ENCODE measurements around the gene LIN54. TPM values are rescaled to one million over a fixed set of nuclear protein-coding genes. Genes with fewer than 3 reads are reported as not detected.

The LIN54 gene
- total and polyA plus RNA-seq, 2 of the 13 experiments (the other 11 are each of a cell fraction or from before 2014, with no cell fraction given) = 25.2 to 32.9 TPM

DNA sequence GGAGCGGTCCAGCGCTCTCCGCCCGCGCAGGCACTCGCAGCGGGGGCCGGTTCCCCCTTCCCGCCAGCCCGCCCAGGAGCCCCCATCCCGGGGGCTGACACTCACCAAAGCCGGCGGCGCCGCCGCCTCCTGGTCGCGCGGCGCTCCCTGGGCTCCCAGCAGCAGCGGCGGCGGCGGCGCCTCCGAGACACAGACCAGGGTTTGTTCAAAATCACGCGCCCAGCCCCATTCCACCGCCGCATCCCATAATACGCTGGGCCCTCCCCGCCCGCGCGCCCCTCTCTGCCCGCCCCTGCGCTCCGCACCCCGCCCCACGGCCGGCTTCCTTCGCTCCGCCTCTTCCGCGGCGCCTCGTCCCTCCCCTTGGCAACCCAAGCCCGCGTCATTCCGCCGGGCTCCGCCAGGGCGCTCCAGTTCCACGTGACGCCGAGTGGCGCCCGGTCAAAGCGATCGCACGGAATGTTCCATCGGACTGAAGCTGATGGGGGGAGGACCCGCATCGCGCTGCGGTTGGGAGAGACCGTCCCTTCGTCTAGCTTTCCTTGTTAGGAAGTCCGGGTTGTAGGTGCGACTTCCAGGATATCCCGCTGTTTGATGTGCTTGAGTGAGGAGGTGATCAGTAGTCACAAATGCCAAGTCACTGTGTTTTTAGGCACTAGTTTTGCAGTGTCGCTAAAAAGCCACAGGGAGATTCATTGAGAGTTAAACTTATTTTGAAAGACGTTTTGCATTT lies 2.2 kb upstream of the LIN54 start (continued):
- TF ChIP-seq ZNF841 (CRISPR knock-in tag; IDR thresholded peaks at IDR 0.05; ENCODE audit: borderline replicate concordance) (no peak), ATF6 (CRISPR knock-in tag; conservative IDR thresholded peaks at IDR 0.05) (no peak), REPIN1 (CRISPR knock-in tag; IDR thresholded peaks at IDR 0.05; ENCODE audit: borderline replicate concordance, low read depth) (peak; percentile 94), ZNF263 (CRISPR knock-in tag; IDR thresholded peaks at IDR 0.05) (peak; percentile 16; the same call in 1 of the 2 replicates), KAT2B (IDR thresholded peaks at IDR 0.05; ENCODE audit: borderline replicate concordance, low read depth, low read length) (no peak), SAFB2 (CRISPR knock-in tag; IDR thresholded peaks at IDR 0.05; ENCODE audit: borderline replicate concordance, low read depth) (no peak; the same call in 1 of the 2 replicates), TRIM24 (CRISPR knock-in tag; IDR thresholded peaks at IDR 0.05) (no peak), ZNF564 (CRISPR knock-in tag; IDR thresholded peaks at IDR 0.05) (0 out of 2 replicates have a peak, but pooled peaks have one; percentile 28), ARHGAP35 (CRISPR knock-in tag; IDR thresholded peaks at IDR 0.05; ENCODE audit: borderline replicate concordance) (0 out of 2 replicates have a peak, but pooled peaks have one; percentile 41), ZNF549 (CRISPR knock-in tag; IDR thresholded peaks at IDR 0.05) (no peak), SMYD3 (CRISPR knock-in tag; IDR thresholded peaks at IDR 0.05) (0 out of 2 replicates have a peak, but pooled peaks have one; percentile 50), YEATS4 (CRISPR knock-in tag; IDR thresholded peaks at IDR 0.05; ENCODE audit: borderline replicate concordance) (peak; percentile 94), ZBTB25 (CRISPR knock-in tag; IDR thresholded peaks at IDR 0.05) (peak; percentile 91), GZF1 (CRISPR knock-in tag; IDR thresholded peaks at IDR 0.05) (no peak), ZNF12 (CRISPR knock-in tag; IDR thresholded peaks at IDR 0.05) (no peak; the same call in 1 of the 2 replicates), ZNF432 (CRISPR knock-in tag; IDR thresholded peaks at IDR 0.05; ENCODE audit: borderline replicate concordance) (no peak)
- TF ChIP-seq, protein P1, sequence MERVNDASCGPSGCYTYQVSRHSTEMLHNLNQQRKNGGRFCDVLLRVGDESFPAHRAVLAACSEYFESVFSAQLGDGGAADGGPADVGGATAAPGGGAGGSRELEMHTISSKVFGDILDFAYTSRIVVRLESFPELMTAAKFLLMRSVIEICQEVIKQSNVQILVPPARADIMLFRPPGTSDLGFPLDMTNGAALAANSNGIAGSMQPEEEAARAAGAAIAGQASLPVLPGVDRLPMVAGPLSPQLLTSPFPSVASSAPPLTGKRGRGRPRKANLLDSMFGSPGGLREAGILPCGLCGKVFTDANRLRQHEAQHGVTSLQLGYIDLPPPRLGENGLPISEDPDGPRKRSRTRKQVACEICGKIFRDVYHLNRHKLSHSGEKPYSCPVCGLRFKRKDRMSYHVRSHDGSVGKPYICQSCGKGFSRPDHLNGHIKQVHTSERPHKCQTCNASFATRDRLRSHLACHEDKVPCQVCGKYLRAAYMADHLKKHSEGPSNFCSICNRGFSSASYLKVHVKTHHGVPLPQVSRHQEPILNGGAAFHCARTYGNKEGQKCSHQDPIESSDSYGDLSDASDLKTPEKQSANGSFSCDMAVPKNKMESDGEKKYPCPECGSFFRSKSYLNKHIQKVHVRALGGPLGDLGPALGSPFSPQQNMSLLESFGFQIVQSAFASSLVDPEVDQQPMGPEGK (CRISPR knock-in tag; IDR thresholded peaks at IDR 0.05) = peak; percentile 76
- TF ChIP-seq, protein P2, sequence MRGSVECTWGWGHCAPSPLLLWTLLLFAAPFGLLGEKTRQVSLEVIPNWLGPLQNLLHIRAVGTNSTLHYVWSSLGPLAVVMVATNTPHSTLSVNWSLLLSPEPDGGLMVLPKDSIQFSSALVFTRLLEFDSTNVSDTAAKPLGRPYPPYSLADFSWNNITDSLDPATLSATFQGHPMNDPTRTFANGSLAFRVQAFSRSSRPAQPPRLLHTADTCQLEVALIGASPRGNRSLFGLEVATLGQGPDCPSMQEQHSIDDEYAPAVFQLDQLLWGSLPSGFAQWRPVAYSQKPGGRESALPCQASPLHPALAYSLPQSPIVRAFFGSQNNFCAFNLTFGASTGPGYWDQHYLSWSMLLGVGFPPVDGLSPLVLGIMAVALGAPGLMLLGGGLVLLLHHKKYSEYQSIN (CRISPR knock-in tag; IDR thresholded peaks at IDR 0.05; ENCODE audit: borderline replicate concordance) = no peak
- TF ChIP-seq, protein P3, sequence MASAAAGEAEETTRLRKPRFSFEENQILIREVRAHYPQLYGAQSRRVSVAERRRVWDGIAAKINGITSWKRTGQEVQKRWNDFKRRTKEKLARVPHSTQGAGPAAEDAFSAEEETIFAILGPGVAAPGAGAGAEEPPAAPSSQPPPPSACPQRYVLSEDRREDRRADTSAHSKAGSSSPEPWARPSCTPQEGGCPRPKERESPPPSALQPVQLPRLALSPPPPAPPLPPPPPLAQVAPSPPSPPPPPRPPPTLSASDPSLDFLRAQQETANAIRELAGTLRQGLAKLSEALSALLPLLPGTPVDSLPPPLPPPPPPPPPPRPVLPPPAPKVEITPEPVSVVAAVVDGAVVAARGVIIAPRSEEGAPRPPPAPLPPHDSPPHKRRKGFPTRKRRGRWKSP (CRISPR knock-in tag; IDR thresholded peaks at IDR 0.05) = peak; percentile 91
